Activated CD8-positive, alpha-beta memory T cell treated with anti-CD3 and anti-CD28 coated beads, Interleukin-2, amount 50 U/mL, for 1 hour (primary cell): ENCODE results near the gene NPAS3.

ENCODE experiments used
- DNase-seq: peaks from one replicate; pipeline ENCODE4 v3.0.0-alpha.2; 2020; ENCODE audit errors: extremely low read depth

Gene NPAS3

GRCh38 chr14:33586806-33587205, 648.1 kb downstream of the NPAS3 start:
- no peak for DNase-seq

GRCh38 chr14:33587791-33588190, 649.1 kb downstream of the NPAS3 start:
- DNase-seq, result no peak

GRCh38 chr14:33588771-33589170, 650.1 kb downstream of the NPAS3 start:
- no peak for DNase-seq

- DNase-seq, result no peak
These were observed 650.7 kb downstream of the NPAS3 start for GRCh38 chr14:33589334-33589733.

- no peak for DNase-seq
These were observed 652.4 kb downstream of the NPAS3 start for GRCh38 chr14:33590891-33591630.

- no peak for DNase-seq
These were observed 653.6 kb downstream of the NPAS3 start for GRCh38 chr14:33592297-33592696.

- DNase-seq, result no peak
These were observed 657.8 kb downstream of the NPAS3 start for GRCh38 chr14:33596211-33597080.

GRCh38 chr14:33598582-33598981, 659.9 kb downstream of the NPAS3 start:
- DNase-seq, result no peak

- DNase-seq, result no peak
These were observed 663.7 kb downstream of the NPAS3 start for GRCh38 chr14:33602396-33602795.

- DNase-seq, result no peak
These were observed 667.9 kb downstream of the NPAS3 start for GRCh38 chr14:33606591-33606990.

- no peak for DNase-seq
These were observed 670.9 kb downstream of the NPAS3 start for GRCh38 chr14:33609582-33609981.

GRCh38 chr14:33610121-33610520, 671.4 kb downstream of the NPAS3 start:
- no peak for DNase-seq

- DNase-seq, result no peak
These were observed 672.9 kb downstream of the NPAS3 start for GRCh38 chr14:33611405-33612196.

GRCh38 chr14:33612197-33612505, 673.5 kb downstream of the NPAS3 start:
- DNase-seq, result no peak

GRCh38 chr14:33617154-33617553, 678.5 kb downstream of the NPAS3 start:
- no peak for DNase-seq

GRCh38 chr14:33618361-33619105, 679.9 kb downstream of the NPAS3 start:
- DNase-seq, result no peak

- DNase-seq, result no peak
These were observed 683.8 kb downstream of the NPAS3 start for GRCh38 chr14:33622496-33622895.

GRCh38 chr14:33629792-33630191, 691.1 kb downstream of the NPAS3 start:
- DNase-seq, result no peak

- no peak for DNase-seq
These were observed 692.3 kb downstream of the NPAS3 start for GRCh38 chr14:33631021-33631420.

- no peak for DNase-seq
These were observed 692.8 kb downstream of the NPAS3 start for GRCh38 chr14:33631441-33631840.

- no peak for DNase-seq
These were observed 696.0 kb downstream of the NPAS3 start for GRCh38 chr14:33634631-33635030.

GRCh38 chr14:33636716-33637115, 698.0 kb downstream of the NPAS3 start:
- DNase-seq, result no peak
